ENCODE data around the gene SAP30L. TPM values are rescaled to one million over a fixed set of nuclear protein-coding genes. Genes with fewer than 3 reads are reported as not detected.

SAP30L gene
- total and polyA plus RNA-seq, 4 donors = 6.3 to 11.1 (median 8.6) TPM

DNA sequence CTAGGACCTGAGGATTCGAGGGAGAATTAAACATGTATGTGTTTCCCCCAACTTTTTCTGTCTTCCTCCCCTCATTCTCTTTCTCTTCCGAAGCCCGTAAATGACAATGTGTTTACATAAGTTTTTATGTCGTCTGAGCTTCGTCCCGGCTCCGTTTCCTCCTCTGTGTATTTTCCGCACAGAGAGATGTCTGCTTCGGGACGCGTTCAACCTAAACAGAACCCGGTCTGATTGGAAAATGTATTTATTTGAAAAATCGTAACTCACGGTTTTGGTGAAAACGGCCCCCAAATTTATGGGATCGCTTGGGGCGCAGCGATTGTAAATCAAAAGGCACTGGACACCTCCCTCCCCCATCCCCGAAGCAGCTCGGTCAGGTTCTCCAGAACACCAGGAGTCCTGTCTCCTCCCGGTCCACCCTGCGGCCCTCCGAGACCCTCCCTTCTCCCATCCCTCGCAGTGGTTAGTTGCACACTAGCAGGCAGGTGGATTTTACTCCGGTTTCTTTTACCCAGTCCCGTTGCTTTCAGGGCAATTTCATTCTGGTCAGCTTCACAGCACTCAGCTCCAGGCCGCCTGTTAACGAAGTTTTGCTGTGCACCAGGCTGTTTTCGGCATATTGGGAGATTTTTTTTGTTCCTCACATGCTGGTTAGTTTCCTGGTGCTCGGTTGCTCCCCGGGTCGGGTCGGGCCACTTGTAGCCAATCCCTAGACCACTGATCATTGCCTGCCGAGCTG is 38.0 kb downstream of the SAP30L start:
- H3K27ac ChIP-seq (ENCODE audit: low read depth in 1 of 2, low read length in 2 of 2) = no peak overlapping the region
- WGBS = 6% methylated on average over 34 of the region's 34 CpGs
- no peak for DNase-seq (ENCODE audit: low spot score)

More for the DNA sequence above, 38.0 kb downstream of the SAP30L start:
- Histone ChIP-seq H3K9ac (ENCODE audit: low read depth in 1 of 2, low read length in 2 of 2) (no peak overlapping the region), H3K9me3 (ENCODE audit: control insufficient read depth in 4 of 4, low read length in 3 of 4) (no peaks in the 10 kb centered on the region), H3K36me3 (ENCODE audit: control insufficient read depth in 4 of 4, insufficient read depth in 3 of 4, low read depth in 1 of 4, low read length in 3 of 4) (no peaks in the 10 kb centered on the region), H3K4me3 (ENCODE audit: low read depth in 1 of 3, low read length in 3 of 3) (no peak overlapping the region), H3K27me3 (ENCODE audit: control insufficient read depth in 4 of 4, insufficient read depth in 4 of 4, low read length in 3 of 4) (peaks cover 0 to 49% (median 35%) of the 10 kb centered on the region in 4 donors), H3K4me1 (ENCODE audit: control insufficient read depth in 4 of 4, insufficient read depth in 4 of 4, low read length in 3 of 4) (peaks cover 0 to 17% (median 0%) of the 10 kb centered on the region in 4 donors)
- no peak for TF ChIP-seq REST (IDR thresholded peaks at IDR 0.05)
- no peak for TF ChIP-seq ATF3 (IDR thresholded peaks at IDR 0.05)
- no peak for TF ChIP-seq GABPA (IDR thresholded peaks at IDR 0.05 in 1 of 2, conservative IDR thresholded peaks at IDR 0.05 in 1 of 2)
- TF ChIP-seq, protein P1, sequence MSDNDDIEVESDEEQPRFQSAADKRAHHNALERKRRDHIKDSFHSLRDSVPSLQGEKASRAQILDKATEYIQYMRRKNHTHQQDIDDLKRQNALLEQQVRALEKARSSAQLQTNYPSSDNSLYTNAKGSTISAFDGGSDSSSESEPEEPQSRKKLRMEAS (IDR thresholded peaks at IDR 0.05) = no peak
- TF ChIP-seq FOXA1 (IDR thresholded peaks at IDR 0.05) = no peak
- no peak for TF ChIP-seq JUND (IDR thresholded peaks at IDR 0.05)
- TF ChIP-seq EGR1 (IDR thresholded peaks at IDR 0.05; ENCODE audit: low read depth in 2 of 2) = no peak
- no peak for TF ChIP-seq RAD21 (IDR thresholded peaks at IDR 0.05)
- TF ChIP-seq, protein P2, sequence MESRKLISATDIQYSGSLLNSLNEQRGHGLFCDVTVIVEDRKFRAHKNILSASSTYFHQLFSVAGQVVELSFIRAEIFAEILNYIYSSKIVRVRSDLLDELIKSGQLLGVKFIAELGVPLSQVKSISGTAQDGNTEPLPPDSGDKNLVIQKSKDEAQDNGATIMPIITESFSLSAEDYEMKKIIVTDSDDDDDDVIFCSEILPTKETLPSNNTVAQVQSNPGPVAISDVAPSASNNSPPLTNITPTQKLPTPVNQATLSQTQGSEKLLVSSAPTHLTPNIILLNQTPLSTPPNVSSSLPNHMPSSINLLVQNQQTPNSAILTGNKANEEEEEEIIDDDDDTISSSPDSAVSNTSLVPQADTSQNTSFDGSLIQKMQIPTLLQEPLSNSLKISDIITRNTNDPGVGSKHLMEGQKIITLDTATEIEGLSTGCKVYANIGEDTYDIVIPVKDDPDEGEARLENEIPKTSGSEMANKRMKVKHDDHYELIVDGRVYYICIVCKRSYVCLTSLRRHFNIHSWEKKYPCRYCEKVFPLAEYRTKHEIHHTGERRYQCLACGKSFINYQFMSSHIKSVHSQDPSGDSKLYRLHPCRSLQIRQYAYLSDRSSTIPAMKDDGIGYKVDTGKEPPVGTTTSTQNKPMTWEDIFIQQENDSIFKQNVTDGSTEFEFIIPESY (IDR thresholded peaks at IDR 0.05) = no peak
- no peak for TF ChIP-seq HNF4G (IDR thresholded peaks at IDR 0.05)
- TF ChIP-seq HNF4A (conservative IDR thresholded peaks at IDR 0.05) = no peak
- no peak for TF ChIP-seq FOXA2 (IDR thresholded peaks at IDR 0.05)
- TF ChIP-seq, protein P3, sequence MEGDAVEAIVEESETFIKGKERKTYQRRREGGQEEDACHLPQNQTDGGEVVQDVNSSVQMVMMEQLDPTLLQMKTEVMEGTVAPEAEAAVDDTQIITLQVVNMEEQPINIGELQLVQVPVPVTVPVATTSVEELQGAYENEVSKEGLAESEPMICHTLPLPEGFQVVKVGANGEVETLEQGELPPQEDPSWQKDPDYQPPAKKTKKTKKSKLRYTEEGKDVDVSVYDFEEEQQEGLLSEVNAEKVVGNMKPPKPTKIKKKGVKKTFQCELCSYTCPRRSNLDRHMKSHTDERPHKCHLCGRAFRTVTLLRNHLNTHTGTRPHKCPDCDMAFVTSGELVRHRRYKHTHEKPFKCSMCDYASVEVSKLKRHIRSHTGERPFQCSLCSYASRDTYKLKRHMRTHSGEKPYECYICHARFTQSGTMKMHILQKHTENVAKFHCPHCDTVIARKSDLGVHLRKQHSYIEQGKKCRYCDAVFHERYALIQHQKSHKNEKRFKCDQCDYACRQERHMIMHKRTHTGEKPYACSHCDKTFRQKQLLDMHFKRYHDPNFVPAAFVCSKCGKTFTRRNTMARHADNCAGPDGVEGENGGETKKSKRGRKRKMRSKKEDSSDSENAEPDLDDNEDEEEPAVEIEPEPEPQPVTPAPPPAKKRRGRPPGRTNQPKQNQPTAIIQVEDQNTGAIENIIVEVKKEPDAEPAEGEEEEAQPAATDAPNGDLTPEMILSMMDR (IDR thresholded peaks at IDR 0.05; ENCODE audit: low read depth, low read length, missing input control) = no peak
- no peak for TF ChIP-seq TAF1 (conservative IDR thresholded peaks at IDR 0.05)
- TF ChIP-seq RXRA (IDR thresholded peaks at IDR 0.05) = no peak
- no peak for TF ChIP-seq SP1 (IDR thresholded peaks at IDR 0.05)
- TF ChIP-seq YY1 (IDR thresholded peaks at IDR 0.05) = no peak
- TF ChIP-seq NR2F2 (IDR thresholded peaks at IDR 0.05) = no peak
